H1 (cell line): Measurements from ENCODE around the gene TXN2. TPM values are rescaled to one million over a fixed set of nuclear protein-coding genes. Genes with fewer than 3 reads are reported as not detected.

Experiments used
- BRCA1 ChIP-seq: IDR thresholded peaks from 2 replicates; pipeline ENCODE4 v1.6.1; 2012; ENCODE audit warnings: low read depth, low read length, improper control_type of control experiment
- CREB1 ChIP-seq: IDR thresholded peaks from 2 replicates; pipeline ENCODE4 v1.6.1; 2012; ENCODE audit warnings: inconsistent platforms
- CTBP2 ChIP-seq: IDR thresholded peaks from 2 replicates; pipeline ENCODE4 v1.7.0; 2011; ENCODE audit warnings: borderline replicate concordance, mild to moderate bottlenecking, moderate library complexity, mixed read lengths, low read length; ENCODE audit not compliant: insufficient read depth, insufficient read length
- EP300 ChIP-seq, 2 experiments: IDR thresholded peaks; 1 replicate in 1 of 2; 2 replicates in 1 of 2; pipeline ENCODE4 v1.6.1; 2011 to 2012; ENCODE audit warnings: low read depth in 2 of 2, low read length in 2 of 2, mild to moderate bottlenecking in 2 of 2, borderline replicate concordance in 1 of 2, inconsistent platforms in 1 of 2, moderate library complexity in 1 of 2
- NRF1 ChIP-seq: IDR thresholded peaks from 2 replicates; pipeline ENCODE4 v1.6.1; 2011; ENCODE audit warnings: mild to moderate bottlenecking, low read depth, low read length, improper control_type of control experiment
- PHF8 ChIP-seq: fragments of 200-600 bp; sonication (generic); conservative IDR thresholded peaks from 2 replicates; pipeline ENCODE4 v1.7.1; 2012; ENCODE audit warnings: low read depth, mild to moderate bottlenecking, inconsistent platforms, low read length, moderate library complexity
- RBBP5 ChIP-seq: IDR thresholded peaks from 2 replicates; pipeline ENCODE4 v1.7.1; 2012; ENCODE audit warnings: low read depth, mild to moderate bottlenecking, inconsistent platforms, low read length, moderate library complexity, borderline replicate concordance
- RNF2 ChIP-seq: fragments of 200-900, 300-1000 bp; sonication (generic); IDR thresholded peaks from 2 replicates; pipeline ENCODE4 v1.7.1; 2016; ENCODE audit warnings: borderline replicate concordance, low read depth, mild to moderate bottlenecking, antibody characterized with exemption, low read length; ENCODE audit not compliant: poor library complexity, severe bottlenecking; ENCODE audit errors: missing control alignments
- SP1 ChIP-seq: IDR thresholded peaks from 2 replicates; pipeline ENCODE4 v1.6.1; 2011; ENCODE audit warnings: low read depth, low read length
- TAF1 ChIP-seq: IDR thresholded peaks from 2 replicates; pipeline ENCODE4 v1.6.1; 2011; ENCODE audit warnings: mild to moderate bottlenecking, low read depth, low read length
- TBP ChIP-seq: IDR thresholded peaks from 2 replicates; pipeline ENCODE4 v1.6.1; 2011; ENCODE audit warnings: low read depth, low read length, improper control_type of control experiment
- TCF12 ChIP-seq: IDR thresholded peaks from 2 replicates; pipeline ENCODE4 v1.6.1; 2011; ENCODE audit warnings: low read depth, mild to moderate bottlenecking, low read length
- polyA plus RNA-seq, 7 experiments: library from polyadenylated mRNA; depleted of rRNA in 3 of 7; stranded (reverse) in 5 of 7; unstranded in 2 of 7; fragments of >200 nt in 5 of 7; fragments of 200-250 nt in 2 of 7; gene quantifications; 1 replicate in 5 of 7; 2 replicates in 1 of 7; 4 replicates in 1 of 7; pipeline versions ENCODE4 v1.2.1 to v1.2.3, GENCODE V29; 2011 to 2013; ENCODE audit warnings: missing spikeins in 2 of 7, mixed read lengths in 2 of 7
- total RNA-seq: library from RNA; stranded (reverse); fragmentation: NEBNext Ultra II Directional; extraction: Animal tissue kit (Norgen Biotek cat#: 25700); gene quantifications from 2 replicates; pipeline ENCODE4 v1.2.1, GENCODE V29; 2021

TXN2 gene
- total and polyA plus RNA-seq, 2 of the 8 experiments (the other 6 are each of a cell fraction or from before 2014, with no cell fraction given): 47.5 to 116 TPM

- no peak for TF ChIP-seq TBP
- no peak for TF ChIP-seq RNF2
- no peak for TF ChIP-seq NRF1
- TF ChIP-seq SP1: no peak
- no peak for TF ChIP-seq CTBP2
- TF ChIP-seq CREB1: no peak
- no peak for TF ChIP-seq RBBP5
- TF ChIP-seq EP300 (IDR thresholded peaks at IDR 0.05; ENCODE audit: borderline replicate concordance in 1 of 2, low read depth in 2 of 2, low read length in 2 of 2): no peak
- TF ChIP-seq PHF8: no peak
- no peak for TF ChIP-seq TCF12
- TF ChIP-seq TAF1: no peak
- TF ChIP-seq BRCA1: no peak
Measured at GRCh38 chr22:36435516-36436415, 45.7 kb downstream of the TXN2 start (continued).
